ENCODE measurements around the gene ETV1.

ETV1 gene

GRCh38 chr7:13989126-13989948 is at the start of gene ETV1:
Gene ETV1 (minus strand): TSS chr7:13989666. CDS start chr7:13989052, 614 bp downstream.
- DNase-seq (ENCODE audit: low read depth in 1 of 2, low spot score in 1 of 2) = no peak

GRCh38 chr7:14024406-14024805 is 34.9 kb upstream of the ETV1 start:
- no peak for DNase-seq (ENCODE audit: low read depth in 1 of 2, low spot score in 1 of 2)

- no peak for DNase-seq (ENCODE audit: low read depth in 1 of 2, low spot score in 1 of 2)
Measured at GRCh38 chr7:14023838-14024237, 34.4 kb upstream of the ETV1 start.

GRCh38 chr7:14023342-14023741 is 33.9 kb upstream of the ETV1 start:
- no peak for DNase-seq (ENCODE audit: low read depth in 1 of 2, low spot score in 1 of 2)

GRCh38 chr7:14021069-14021468 is 31.6 kb upstream of the ETV1 start:
- no peak for DNase-seq (ENCODE audit: low read depth in 1 of 2, low spot score in 1 of 2)

- DNase-seq (ENCODE audit: low read depth in 1 of 2, low spot score in 1 of 2) = no peak
Measured at GRCh38 chr7:14020339-14020900, 31.0 kb upstream of the ETV1 start.

GRCh38 chr7:14018751-14019150 is 29.3 kb upstream of the ETV1 start:
- DNase-seq (ENCODE audit: low read depth in 1 of 2, low spot score in 1 of 2) = no peak

- no peak for DNase-seq (ENCODE audit: low read depth in 1 of 2, low spot score in 1 of 2)
Measured at GRCh38 chr7:14016950-14017349, 27.5 kb upstream of the ETV1 start.

GRCh38 chr7:14013898-14014297 is 24.4 kb upstream of the ETV1 start:
- no peak for DNase-seq (ENCODE audit: low read depth in 1 of 2, low spot score in 1 of 2)

GRCh38 chr7:14009453-14010418 is 20.3 kb upstream of the ETV1 start:
- DNase-seq (ENCODE audit: low read depth in 1 of 2, low spot score in 1 of 2) = no peak

GRCh38 chr7:14001139-14001538 is 11.7 kb upstream of the ETV1 start:
- DNase-seq (ENCODE audit: low read depth in 1 of 2, low spot score in 1 of 2) = no peak

- no peak for DNase-seq (ENCODE audit: low read depth in 1 of 2, low spot score in 1 of 2)
Measured at GRCh38 chr7:14000247-14000646, 10.8 kb upstream of the ETV1 start.

- DNase-seq (ENCODE audit: low read depth in 1 of 2, low spot score in 1 of 2) = no peak
Measured at GRCh38 chr7:13998866-13999265, 9.4 kb upstream of the ETV1 start.

GRCh38 chr7:13992596-13992964 is 3.1 kb upstream of the ETV1 start:
- no peak for DNase-seq (ENCODE audit: low read depth in 1 of 2, low spot score in 1 of 2)

GRCh38 chr7:13991791-13992595 is 2.5 kb upstream of the ETV1 start:
- DNase-seq (ENCODE audit: low read depth in 1 of 2, low spot score in 1 of 2) = no peak

- peak; percentile 21 to 41 for DNase-seq (ENCODE audit: low read depth in 1 of 2, low spot score in 1 of 2)
Measured at GRCh38 chr7:13990984-13991790, 1.7 kb upstream of the ETV1 start.

- DNase-seq (ENCODE audit: low read depth in 1 of 2, low spot score in 1 of 2) = no peak
Measured at GRCh38 chr7:13990319-13990983, 985 bp upstream of the ETV1 start.

- no peak for DNase-seq (ENCODE audit: low read depth in 1 of 2, low spot score in 1 of 2)
Measured at GRCh38 chr7:13989949-13990305, 461 bp upstream of the ETV1 start.

- no peak for DNase-seq (ENCODE audit: low read depth in 1 of 2, low spot score in 1 of 2)
Measured at GRCh38 chr7:13988731-13989125, 738 bp downstream of the ETV1 start.

GRCh38 chr7:13988065-13988464 is 1.4 kb downstream of the ETV1 start:
- no peak for DNase-seq (ENCODE audit: low read depth in 1 of 2, low spot score in 1 of 2)
